ENCODE data around the gene FRAT1. TPM values are rescaled to one million over a fixed set of nuclear protein-coding genes. Genes with fewer than 3 reads are reported as not detected.
"Not testable (repeated sequence)": the region's sequence is repeated elsewhere in the genome, so short reads cannot be mapped to it uniquely, and the experiment has no call there.

Gene FRAT1
- total RNA-seq, 4 donors from 2014 or later: 5.8 to 15.7 (median 10.3) TPM

- H3K27me3 ChIP-seq: no peaks in the 10 kb centered on the region
- intact Hi-C loops (cut with DNase I; ENCODE audit: low total_unique reads) (no loop called here), in situ Hi-C loops (cut with MboI; ENCODE audit: low pct_ligation_motif_present in 1 of 4, low pct_unique_long_range_greater_than_20kb in 1 of 4, low sequenced_read_pairs in 3 of 4) (no loop called here)
- H3K4me3 ChIP-seq: no peak overlapping the region
- H3K4me1 ChIP-seq: peaks cover 1 to 33% (median 23%) of the 10 kb centered on the region in 4 donors
- H3K36me3 ChIP-seq: no peaks in the 10 kb centered on the region
- WGBS, 2 donors (ENCODE audit: low coverage in 1 of 2): 31 to 45% methylated on average over 2 to 11 of the region's 11 CpGs
- no peaks in the 10 kb centered on the region for H3K9me3 ChIP-seq
- DNase-seq: peak; percentile 80
- TF ChIP-seq POLR2A (IDR thresholded peaks at IDR 0.05) (peak; percentile 20), POLR2AphosphoS5 (IDR thresholded peaks at IDR 0.05) (peak in 2 of 3 donors; percentile 43 to 60), EP300 (IDR thresholded peaks at IDR 0.05; ENCODE audit: low read depth) (no peak), CTCF (IDR thresholded peaks at IDR 0.05) (no peak)
- H3K27ac ChIP-seq: peak overlapping the region; percentile 66 to 98 (median 72)
Measured at GRCh38 chr10:97336942-97337831, 18.1 kb downstream of the FRAT1 start.

- H3K36me3 ChIP-seq: no peaks in the 10 kb centered on the region
- no peaks in the 10 kb centered on the region for H3K27me3 ChIP-seq
- no peaks in the 10 kb centered on the region for H3K9me3 ChIP-seq
- H3K27ac ChIP-seq: peak overlapping the region in 1 of 4 donors; percentile 73
- no peak for DNase-seq
- in situ Hi-C loops (cut with MboI; ENCODE audit: low pct_ligation_motif_present in 1 of 4, low pct_unique_long_range_greater_than_20kb in 1 of 4, low sequenced_read_pairs in 3 of 4) (no loop called here), intact Hi-C loops (cut with DNase I; ENCODE audit: low total_unique reads) (no loop called here)
- H3K4me3 ChIP-seq: no peak overlapping the region
- 64 to 69% methylated on average over 5 of the region's 5 CpGs for WGBS, 2 donors (ENCODE audit: low coverage in 1 of 2)
- peaks cover 0 to 26% (median 21%) of the 10 kb centered on the region in 4 donors for H3K4me1 ChIP-seq
- TF ChIP-seq CTCF (IDR thresholded peaks at IDR 0.05) (no peak), EP300 (IDR thresholded peaks at IDR 0.05; ENCODE audit: low read depth) (no peak), POLR2AphosphoS5 (IDR thresholded peaks at IDR 0.05) (no peak), POLR2A (IDR thresholded peaks at IDR 0.05) (no peak)
Measured at GRCh38 chr10:97338041-97338440, 19.0 kb downstream of the FRAT1 start.

GRCh38 chr10:97341416-97341815 lies 22.3 kb downstream of the FRAT1 start:
- Histone ChIP-seq H3K4me1 (peaks cover 0 to 13% (median 11%) of the 10 kb centered on the region in 4 donors), H3K27ac (no peak overlapping the region), H3K9me3 (no peaks in the 10 kb centered on the region), H3K36me3 (no peaks in the 10 kb centered on the region), H3K4me3 (no peak overlapping the region), H3K27me3 (no peaks in the 10 kb centered on the region)
- TF ChIP-seq EP300 (IDR thresholded peaks at IDR 0.05; ENCODE audit: low read depth) (no peak), POLR2AphosphoS5 (IDR thresholded peaks at IDR 0.05) (no peak), POLR2A (IDR thresholded peaks at IDR 0.05) (no peak), CTCF (IDR thresholded peaks at IDR 0.05) (no peak)
- DNase-seq: no peak
- 68% methylated on average over 2 of the region's 2 CpGs; no CpG with 5 or more reads in 1 of the 2 donors for WGBS, 2 donors (ENCODE audit: low coverage in 1 of 2)
- in situ Hi-C loops (cut with MboI; ENCODE audit: low pct_ligation_motif_present in 1 of 4, low pct_unique_long_range_greater_than_20kb in 1 of 4, low sequenced_read_pairs in 3 of 4) (no loop called here), intact Hi-C loops (cut with DNase I; ENCODE audit: low total_unique reads) (no loop called here)

- in situ Hi-C loops (cut with MboI; ENCODE audit: low pct_ligation_motif_present in 1 of 4, low pct_unique_long_range_greater_than_20kb in 1 of 4, low sequenced_read_pairs in 3 of 4); H3K4me3 ChIP-seq; H3K9me3 ChIP-seq; DNase-seq; H3K27me3 ChIP-seq; intact Hi-C loops (cut with DNase I; ENCODE audit: low total_unique reads); H3K36me3 ChIP-seq; H3K4me1 ChIP-seq; H3K27ac ChIP-seq: not testable (repeated sequence)
- WGBS, 2 donors (ENCODE audit: low coverage in 1 of 2): 86 to 89% methylated on average over 5 to 6 of the region's 6 CpGs
Measured at GRCh38 chr10:97343664-97344063, 24.6 kb downstream of the FRAT1 start.

Measured in transverse colon (tissue), 4 donors.